Keratinocyte (primary cell): ENCODE measurements around the gene SENP8. TPM values are rescaled to one million over a fixed set of nuclear protein-coding genes. Genes with fewer than 3 reads are reported as not detected.

ENCODE experiments used
- DNase-seq: peaks from one replicate; pipeline ENCODE4 v3.0.0-alpha.2; 2011; ENCODE audit warnings: low read depth, missing footprints, low spot score
- FAIRE-seq: peaks from 2 replicates; lab custom pipeline; 2011; peaks lifted over from hg19 to GRCh38; lab: Jason Lieb, UNC
- H2AFZ ChIP-seq: 2 replicates; pipeline ENCODE4 v1.6.0; 2012; ENCODE audit warnings: low read length, control low read depth, inconsistent platforms; ENCODE audit not compliant: control insufficient read depth
- H3K27ac ChIP-seq: 2 replicates; pipeline ENCODE4 v1.5.1; 2011; ENCODE audit warnings: low read length; ENCODE audit not compliant: control insufficient read depth, insufficient read depth
- H3K27me3 ChIP-seq: 3 replicates; pipeline ENCODE4 v1.6.0; 2011; ENCODE audit warnings: low read length; ENCODE audit not compliant: control insufficient read depth, insufficient read depth; ENCODE audit errors: extremely low read depth
- H3K36me3 ChIP-seq, 2 experiments: 2 replicates in 1 of 2; 3 replicates in 1 of 2; pipeline ENCODE4 v1.5.1; 2011; ENCODE audit warnings: low read length in 2 of 2, mild to moderate bottlenecking in 1 of 2; ENCODE audit not compliant: control insufficient read depth in 2 of 2, insufficient read depth in 2 of 2; ENCODE audit errors: extremely low read depth in 1 of 2
- H3K4me1 ChIP-seq: 3 replicates; pipeline ENCODE4 v1.5.1; 2011; ENCODE audit warnings: low read length; ENCODE audit not compliant: control insufficient read depth, insufficient read depth; ENCODE audit errors: extremely low read depth
- H3K4me2 ChIP-seq: 3 replicates; pipeline ENCODE4 v1.6.0; 2011; ENCODE audit warnings: low read depth, low read length; ENCODE audit not compliant: control insufficient read depth, insufficient read depth; ENCODE audit errors: extremely low read depth
- H3K4me3 ChIP-seq, 3 experiments: fragments of 200-600 bp in 1 of 3; sonication (generic) in 1 of 3; 2 replicates in 2 of 3; 3 replicates in 1 of 3; pipeline ENCODE4 v1.5.1; 2011 to 2016; ENCODE audit warnings: low read length in 3 of 3, mild to moderate bottlenecking in 3 of 3, control low read depth in 2 of 3, inconsistent platforms in 1 of 3, low read depth in 1 of 3, mixed read lengths in 1 of 3, mixed run types in 1 of 3, moderate library complexity in 1 of 3; ENCODE audit not compliant: control insufficient read depth in 2 of 3, insufficient read depth in 2 of 3; ENCODE audit errors: extremely low read depth in 1 of 3
- H3K79me2 ChIP-seq: 2 replicates; pipeline ENCODE4 v1.6.0; 2012; ENCODE audit warnings: low read length; ENCODE audit not compliant: control insufficient read depth, insufficient read depth
- H3K9ac ChIP-seq: 3 replicates; pipeline ENCODE4 v1.6.0; 2011; ENCODE audit warnings: low read length; ENCODE audit not compliant: control insufficient read depth, insufficient read depth; ENCODE audit errors: extremely low read depth
- H3K9me1 ChIP-seq: 3 replicates; pipeline ENCODE4 v1.6.0; 2011; ENCODE audit warnings: low read length; ENCODE audit not compliant: control insufficient read depth, insufficient read depth; ENCODE audit errors: extremely low read depth
- H3K9me3 ChIP-seq: 2 replicates; pipeline ENCODE4 v1.5.1; 2012; ENCODE audit warnings: low read depth, low read length; ENCODE audit not compliant: control insufficient read depth
- H4K20me1 ChIP-seq: 3 replicates; pipeline ENCODE4 v1.6.0; 2011; ENCODE audit warnings: low read length; ENCODE audit not compliant: control insufficient read depth, insufficient read depth; ENCODE audit errors: extremely low read depth
- EZH2 ChIP-seq: IDR thresholded peaks from one replicate; pipeline ENCODE4 v1.6.1; 2012; ENCODE audit warnings: inconsistent platforms, mild to moderate bottlenecking, low read length, moderate library complexity
- dilution Hi-C: fragments of 300-500 bp; cut with MboI; formaldehyde crosslinking; loops from one replicate; pipeline ENCODE4 v1.7.0; 2020; ENCODE audit warnings: low sequenced_read_pairs; ENCODE audit not compliant: extremely low pct_ligation_motif_present
- polyA plus RNA-seq, 5 experiments: library from polyadenylated mRNA; depleted of rRNA in 3 of 5; stranded (reverse) in 3 of 5; stranded (forward) in 1 of 5; unstranded in 1 of 5; fragments of >200 nt; gene quantifications; 1 replicate in 1 of 5; 2 replicates in 3 of 5; 3 replicates in 1 of 5; pipeline versions ENCODE4 v1.2.1 to v1.2.3, GENCODE V29; 2011 to 2012; ENCODE audit warnings: missing spikeins in 2 of 5, low read depth in 1 of 5, low replicate concordance in 1 of 5
- TF ChIP-seq, protein P1 (sequence below), 3 experiments: IDR thresholded peaks in 1 of 3; conservative IDR thresholded peaks in 1 of 3; optimal IDR thresholded peaks in 1 of 3; 2 replicates in 2 of 3; 3 replicates in 1 of 3; pipeline versions ENCODE3 to v1.5.1; 2011; ENCODE audit warnings: low read length in 3 of 3, mild to moderate bottlenecking in 3 of 3, moderate library complexity in 2 of 3, control low read depth in 1 of 3, inconsistent platforms in 1 of 3; ENCODE audit not compliant: insufficient read depth in 2 of 3; ENCODE audit errors: extremely low read depth in 1 of 3

SENP8 gene
- polyA plus RNA-seq, 1 donor (not counting 4 experiments of a cell fraction or from before 2014, with no cell fraction given): 6.0 TPM

GRCh38 chr15:72146221-72146620 is 28.0 kb downstream of the SENP8 start:
- Histone ChIP-seq H3K4me1 (no peaks in the 10 kb centered on the region), H3K9me3 (no peaks in the 10 kb centered on the region), H3K36me3 (no peaks in the 10 kb centered on the region), H3K79me2 (no peaks in the 10 kb centered on the region), H3K9me1 (no peaks in the 10 kb centered on the region), H3K27ac (no peak overlapping the region), H2AFZ (no peak overlapping the region), H4K20me1 (no peaks in the 10 kb centered on the region), H3K9ac (no peak overlapping the region), H3K4me3 (no peak overlapping the region), H3K4me2 (no peak overlapping the region), H3K27me3 (no peaks in the 10 kb centered on the region)
- no peak for TF ChIP-seq EZH2
- TF ChIP-seq, protein P1, sequence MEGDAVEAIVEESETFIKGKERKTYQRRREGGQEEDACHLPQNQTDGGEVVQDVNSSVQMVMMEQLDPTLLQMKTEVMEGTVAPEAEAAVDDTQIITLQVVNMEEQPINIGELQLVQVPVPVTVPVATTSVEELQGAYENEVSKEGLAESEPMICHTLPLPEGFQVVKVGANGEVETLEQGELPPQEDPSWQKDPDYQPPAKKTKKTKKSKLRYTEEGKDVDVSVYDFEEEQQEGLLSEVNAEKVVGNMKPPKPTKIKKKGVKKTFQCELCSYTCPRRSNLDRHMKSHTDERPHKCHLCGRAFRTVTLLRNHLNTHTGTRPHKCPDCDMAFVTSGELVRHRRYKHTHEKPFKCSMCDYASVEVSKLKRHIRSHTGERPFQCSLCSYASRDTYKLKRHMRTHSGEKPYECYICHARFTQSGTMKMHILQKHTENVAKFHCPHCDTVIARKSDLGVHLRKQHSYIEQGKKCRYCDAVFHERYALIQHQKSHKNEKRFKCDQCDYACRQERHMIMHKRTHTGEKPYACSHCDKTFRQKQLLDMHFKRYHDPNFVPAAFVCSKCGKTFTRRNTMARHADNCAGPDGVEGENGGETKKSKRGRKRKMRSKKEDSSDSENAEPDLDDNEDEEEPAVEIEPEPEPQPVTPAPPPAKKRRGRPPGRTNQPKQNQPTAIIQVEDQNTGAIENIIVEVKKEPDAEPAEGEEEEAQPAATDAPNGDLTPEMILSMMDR (optimal IDR thresholded peaks at IDR 0.05 in 1 of 3, IDR thresholded peaks at IDR 0.05 in 1 of 3, conservative IDR thresholded peaks at IDR 0.05 in 1 of 3; ENCODE audit: extremely low read depth in 1 of 3, insufficient read depth in 2 of 3, low read length in 3 of 3): no peak
- DNase-seq (no peak), FAIRE-seq (no peak)
- dilution Hi-C loops: no loop called here

- dilution Hi-C loops: no loop called here
- FAIRE-seq: no peak
Observed at GRCh38 chr15:72146934-72147333, 28.7 kb downstream of the SENP8 start.

More at GRCh38 chr15:72146934-72147333, 28.7 kb downstream of the SENP8 start:
- Histone ChIP-seq H3K4me2 (no peak overlapping the region), H3K79me2 (no peaks in the 10 kb centered on the region), H4K20me1 (no peaks in the 10 kb centered on the region), H3K27ac (no peak overlapping the region), H3K9ac (no peak overlapping the region), H3K36me3 (no peaks in the 10 kb centered on the region), H3K9me1 (no peaks in the 10 kb centered on the region), H3K4me3 (no peak overlapping the region), H3K27me3 (no peaks in the 10 kb centered on the region), H3K4me1 (no peaks in the 10 kb centered on the region), H3K9me3 (no peaks in the 10 kb centered on the region), H2AFZ (no peak overlapping the region)
- DNase-seq: no peak
- TF ChIP-seq, protein P1 (optimal IDR thresholded peaks at IDR 0.05 in 1 of 3, IDR thresholded peaks at IDR 0.05 in 1 of 3, conservative IDR thresholded peaks at IDR 0.05 in 1 of 3; ENCODE audit: extremely low read depth in 1 of 3, insufficient read depth in 2 of 3, low read length in 3 of 3): no peak
- TF ChIP-seq EZH2: no peak
